Kidney (tissue), 2 donors: ENCODE data around the gene MT1H. TPM values are rescaled to one million over a fixed set of nuclear protein-coding genes. Genes with fewer than 3 reads are reported as not detected.

Experiments
- polyA plus RNA-seq: library from polyadenylated mRNA; stranded (reverse); fragments of 350-450 nt; fragmentation: Illumina TruSeq; extraction: RNeasy Lipid Tissue Mini Kit (QIAGEN cat#74804); gene quantifications from one replicate; pipeline ENCODE4 v1.2.3, GENCODE V29; 2014; ENCODE audit warnings: low read depth, low replicate concordance; ENCODE audit not compliant: insufficient read depth
- total RNA-seq: library from RNA; stranded (reverse); fragmentation: NEBNext Ultra II Directional; extraction: Animal tissue kit (Norgen Biotek cat#: 25700); gene quantifications from one replicate; pipeline ENCODE4 v1.2.1, GENCODE V29; 2021
- donor health status: DM: yes; HTN: yes; CAD: no.

Gene MT1H
- total and polyA plus RNA-seq, 2 donors from 2014 or later = 4.4 to 606 TPM

Other genes starting within 250 kb of the MT1H start
- gene AMFR, start 244.3 kb upstream of the MT1H start, total RNA-seq = 163 TPM
- gene AMFR, start 244.3 kb upstream of the MT1H start, polyA plus RNA-seq = 143 TPM
- gene NUDT21, start 218.5 kb upstream of the MT1H start, total RNA-seq = 117 TPM
- gene NUDT21, start 218.5 kb upstream of the MT1H start, polyA plus RNA-seq = 47.1 TPM
- gene OGFOD1, start 218.3 kb upstream of the MT1H start, total RNA-seq = 39.4 TPM
- gene OGFOD1, start 218.3 kb upstream of the MT1H start, polyA plus RNA-seq = 16.1 TPM
- 64.2 TPM for gene BBS2, start 149.8 kb upstream of the MT1H start, total RNA-seq
- gene BBS2, start 149.8 kb upstream of the MT1H start, polyA plus RNA-seq = 46.5 TPM
- not detected for gene MT4, start 104.7 kb upstream of the MT1H start, total RNA-seq
- not detected for gene MT4, start 104.7 kb upstream of the MT1H start, polyA plus RNA-seq
- not detected for gene MT3, start 80.3 kb upstream of the MT1H start, total RNA-seq
- 25.5 TPM for gene MT3, start 80.3 kb upstream of the MT1H start, polyA plus RNA-seq
- gene MT2A, start 61.2 kb upstream of the MT1H start, total RNA-seq = 507 TPM
- 315 TPM for gene MT2A, start 61.2 kb upstream of the MT1H start, polyA plus RNA-seq
- gene MT1E, start 44.0 kb upstream of the MT1H start, total RNA-seq = 258 TPM
- 191 TPM for gene MT1E, start 44.0 kb upstream of the MT1H start, polyA plus RNA-seq
- gene MT1M, start 37.2 kb upstream of the MT1H start, total RNA-seq = 27.9 TPM
- 15.3 TPM for gene MT1M, start 37.2 kb upstream of the MT1H start, polyA plus RNA-seq
- gene MT1A, start 31.1 kb upstream of the MT1H start, total RNA-seq = 19.8 TPM
- gene MT1A, start 31.1 kb upstream of the MT1H start, polyA plus RNA-seq = 3.1 TPM
- gene MT1B, start 17.9 kb upstream of the MT1H start, total RNA-seq = not detected
- not detected for gene MT1B, start 17.9 kb upstream of the MT1H start, polyA plus RNA-seq
- 53.3 TPM for gene MT1F, start 11.9 kb upstream of the MT1H start, total RNA-seq
- gene MT1F, start 11.9 kb upstream of the MT1H start, polyA plus RNA-seq = 312 TPM
- gene MT1G, start 1.7 kb upstream of the MT1H start, total RNA-seq = 33.6 TPM
- 2,564 TPM for gene MT1G, start 1.7 kb upstream of the MT1H start, polyA plus RNA-seq
- 223 TPM for gene MT1X, start 12.7 kb downstream of the MT1H start, total RNA-seq
- gene MT1X, start 12.7 kb downstream of the MT1H start, polyA plus RNA-seq = 476 TPM
- gene NUP93, start 60.3 kb downstream of the MT1H start, total RNA-seq = 48.8 TPM
- gene NUP93, start 60.3 kb downstream of the MT1H start, polyA plus RNA-seq = 34.8 TPM
- gene SLC12A3, start 195.4 kb downstream of the MT1H start, total RNA-seq = 5.4 TPM
- 277 TPM for gene SLC12A3, start 195.4 kb downstream of the MT1H start, polyA plus RNA-seq